GM19238 (cell line): ENCODE measurements around the gene MEAF6.

Experiments used
- DNase-seq: peaks from one replicate; pipeline ENCODE4 v3.0.0; 2011; ENCODE audit warnings: low spot score; ENCODE audit not compliant: insufficient read length

The MEAF6 gene

DNA sequence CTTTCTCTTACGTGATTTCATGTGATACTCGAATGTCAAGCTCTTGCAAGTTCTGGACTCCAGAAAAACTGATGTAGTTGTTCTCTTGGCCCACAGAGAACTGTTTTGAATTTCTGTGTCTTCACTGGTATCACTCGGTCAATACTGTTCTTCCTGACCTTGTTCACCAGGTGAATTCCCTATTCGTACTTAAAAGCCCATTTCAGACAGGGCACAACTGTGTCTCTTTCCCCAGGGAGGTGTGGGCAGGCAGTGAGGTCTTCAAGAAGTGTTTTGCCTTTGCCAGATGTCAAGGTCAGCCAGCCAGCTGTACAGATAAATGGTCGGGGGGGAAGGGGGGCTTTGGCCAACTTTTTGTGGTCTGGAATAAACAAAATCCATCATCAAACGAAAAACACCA is 67.7 kb downstream of the MEAF6 start:
- no peak for DNase-seq

DNA sequence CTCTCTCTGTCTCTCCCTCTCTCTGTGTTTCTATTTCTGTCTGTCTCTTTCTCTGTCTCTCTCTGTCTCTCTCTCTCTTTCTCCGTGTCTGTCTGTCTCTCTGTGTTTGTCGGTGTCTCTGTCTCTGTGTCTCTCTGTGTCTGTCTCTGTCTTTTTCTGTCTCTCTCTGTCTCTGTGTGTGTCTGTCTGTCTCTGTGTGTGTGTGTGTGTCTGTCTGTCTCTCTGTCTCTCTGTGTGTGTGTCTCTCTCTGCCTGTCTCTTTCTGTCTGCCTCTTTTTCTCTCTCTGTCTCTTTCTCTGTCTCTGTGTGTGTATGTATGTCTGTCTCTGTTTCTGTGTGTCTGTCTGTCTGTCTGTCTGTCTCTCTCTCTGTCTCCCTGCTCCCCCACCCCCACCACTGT is 71.9 kb downstream of the MEAF6 start:
- no peak for DNase-seq
